ENCODE measurements around the gene TMEM17. TPM values are rescaled to one million over a fixed set of nuclear protein-coding genes. Genes with fewer than 3 reads are reported as not detected.

Gene TMEM17
- total and polyA plus RNA-seq, 2 experiments from 2014 or later, result 0.94 to 1.7 TPM

DNA sequence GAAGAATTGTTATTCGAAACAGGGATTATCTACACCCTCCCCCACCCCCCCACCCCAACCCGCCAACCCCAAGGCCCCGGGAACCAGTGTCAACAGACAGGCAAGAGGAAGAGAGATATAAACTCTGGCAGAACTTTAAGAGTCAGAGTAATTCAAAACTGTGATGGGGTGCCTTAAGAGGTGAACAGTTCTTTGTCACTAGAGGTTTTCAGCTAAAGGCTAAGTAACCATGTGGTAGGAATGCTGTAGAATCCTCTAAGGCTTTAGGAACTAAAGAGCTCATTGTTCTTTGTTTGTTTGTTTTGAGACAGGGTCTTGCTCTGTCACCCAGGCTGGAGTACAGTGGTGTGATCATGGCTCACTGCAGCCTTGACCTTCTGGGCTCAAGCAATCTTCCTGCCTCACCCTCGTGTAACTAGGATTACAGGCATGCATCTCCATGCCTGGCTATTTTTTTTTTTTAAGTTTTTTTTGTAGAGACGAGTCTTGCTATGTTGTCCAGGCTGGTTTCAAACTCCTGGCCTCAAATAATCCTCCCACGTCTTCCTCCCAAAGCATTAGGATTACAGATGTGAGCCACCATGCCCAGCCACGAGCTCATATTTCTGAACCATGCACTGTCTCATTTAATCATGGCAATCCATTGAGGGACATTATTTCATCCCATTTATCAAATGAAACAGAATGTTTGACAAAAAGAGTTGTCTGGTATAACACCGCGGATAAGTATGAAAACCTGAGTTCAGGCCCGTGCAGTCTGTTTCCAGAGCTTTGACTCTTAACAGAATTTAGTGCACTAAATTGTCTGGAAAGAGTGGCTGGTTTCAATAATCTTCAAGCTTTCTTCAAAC lies 20.8 kb upstream of the TMEM17 start (continued):
- TF ChIP-seq, protein P1, sequence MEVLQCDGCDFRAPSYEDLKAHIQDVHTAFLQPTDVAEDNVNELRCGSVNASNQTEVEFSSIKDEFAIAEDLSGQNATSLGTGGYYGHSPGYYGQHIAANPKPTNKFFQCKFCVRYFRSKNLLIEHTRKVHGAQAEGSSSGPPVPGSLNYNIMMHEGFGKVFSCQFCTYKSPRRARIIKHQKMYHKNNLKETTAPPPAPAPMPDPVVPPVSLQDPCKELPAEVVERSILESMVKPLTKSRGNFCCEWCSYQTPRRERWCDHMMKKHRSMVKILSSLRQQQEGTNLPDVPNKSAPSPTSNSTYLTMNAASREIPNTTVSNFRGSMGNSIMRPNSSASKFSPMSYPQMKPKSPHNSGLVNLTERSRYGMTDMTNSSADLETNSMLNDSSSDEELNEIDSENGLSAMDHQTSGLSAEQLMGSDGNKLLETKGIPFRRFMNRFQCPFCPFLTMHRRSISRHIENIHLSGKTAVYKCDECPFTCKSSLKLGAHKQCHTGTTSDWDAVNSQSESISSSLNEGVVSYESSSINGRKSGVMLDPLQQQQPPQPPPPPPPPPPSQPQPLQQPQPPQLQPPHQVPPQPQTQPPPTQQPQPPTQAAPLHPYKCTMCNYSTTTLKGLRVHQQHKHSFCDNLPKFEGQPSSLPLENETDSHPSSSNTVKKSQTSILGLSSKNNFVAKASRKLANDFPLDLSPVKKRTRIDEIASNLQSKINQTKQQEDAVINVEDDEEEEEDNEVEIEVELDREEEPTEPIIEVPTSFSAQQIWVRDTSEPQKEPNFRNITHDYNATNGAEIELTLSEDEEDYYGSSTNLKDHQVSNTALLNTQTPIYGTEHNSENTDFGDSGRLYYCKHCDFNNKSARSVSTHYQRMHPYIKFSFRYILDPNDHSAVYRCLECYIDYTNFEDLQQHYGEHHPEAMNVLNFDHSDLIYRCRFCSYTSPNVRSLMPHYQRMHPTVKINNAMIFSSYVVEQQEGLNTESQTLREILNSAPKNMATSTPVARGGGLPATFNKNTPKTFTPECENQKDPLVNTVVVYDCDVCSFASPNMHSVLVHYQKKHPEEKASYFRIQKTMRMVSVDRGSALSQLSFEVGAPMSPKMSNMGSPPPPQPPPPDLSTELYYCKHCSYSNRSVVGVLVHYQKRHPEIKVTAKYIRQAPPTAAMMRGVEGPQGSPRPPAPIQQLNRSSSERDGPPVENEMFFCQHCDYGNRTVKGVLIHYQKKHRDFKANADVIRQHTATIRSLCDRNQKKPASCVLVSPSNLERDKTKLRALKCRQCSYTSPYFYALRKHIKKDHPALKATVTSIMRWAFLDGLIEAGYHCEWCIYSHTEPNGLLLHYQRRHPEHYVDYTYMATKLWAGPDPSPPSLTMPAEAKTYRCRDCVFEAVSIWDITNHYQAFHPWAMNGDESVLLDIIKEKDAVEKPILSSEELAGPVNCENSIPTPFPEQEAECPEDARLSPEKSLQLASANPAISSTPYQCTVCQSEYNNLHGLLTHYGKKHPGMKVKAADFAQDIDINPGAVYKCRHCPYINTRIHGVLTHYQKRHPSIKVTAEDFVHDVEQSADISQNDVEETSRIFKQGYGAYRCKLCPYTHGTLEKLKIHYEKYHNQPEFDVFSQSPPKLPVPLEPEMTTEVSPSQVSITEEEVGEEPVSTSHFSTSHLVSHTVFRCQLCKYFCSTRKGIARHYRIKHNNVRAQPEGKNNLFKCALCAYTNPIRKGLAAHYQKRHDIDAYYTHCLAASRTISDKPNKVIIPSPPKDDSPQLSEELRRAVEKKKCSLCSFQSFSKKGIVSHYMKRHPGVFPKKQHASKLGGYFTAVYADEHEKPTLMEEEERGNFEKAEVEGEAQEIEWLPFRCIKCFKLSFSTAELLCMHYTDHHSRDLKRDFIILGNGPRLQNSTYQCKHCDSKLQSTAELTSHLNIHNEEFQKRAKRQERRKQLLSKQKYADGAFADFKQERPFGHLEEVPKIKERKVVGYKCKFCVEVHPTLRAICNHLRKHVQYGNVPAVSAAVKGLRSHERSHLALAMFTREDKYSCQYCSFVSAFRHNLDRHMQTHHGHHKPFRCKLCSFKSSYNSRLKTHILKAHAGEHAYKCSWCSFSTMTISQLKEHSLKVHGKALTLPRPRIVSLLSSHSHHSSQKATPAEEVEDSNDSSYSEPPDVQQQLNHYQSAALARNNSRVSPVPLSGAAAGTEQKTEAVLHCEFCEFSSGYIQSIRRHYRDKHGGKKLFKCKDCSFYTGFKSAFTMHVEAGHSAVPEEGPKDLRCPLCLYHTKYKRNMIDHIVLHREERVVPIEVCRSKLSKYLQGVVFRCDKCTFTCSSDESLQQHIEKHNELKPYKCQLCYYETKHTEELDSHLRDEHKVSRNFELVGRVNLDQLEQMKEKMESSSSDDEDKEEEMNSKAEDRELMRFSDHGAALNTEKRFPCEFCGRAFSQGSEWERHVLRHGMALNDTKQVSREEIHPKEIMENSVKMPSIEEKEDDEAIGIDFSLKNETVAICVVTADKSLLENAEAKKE (CRISPR knock-in tag; IDR thresholded peaks at IDR 0.05), result no peak

DNA sequence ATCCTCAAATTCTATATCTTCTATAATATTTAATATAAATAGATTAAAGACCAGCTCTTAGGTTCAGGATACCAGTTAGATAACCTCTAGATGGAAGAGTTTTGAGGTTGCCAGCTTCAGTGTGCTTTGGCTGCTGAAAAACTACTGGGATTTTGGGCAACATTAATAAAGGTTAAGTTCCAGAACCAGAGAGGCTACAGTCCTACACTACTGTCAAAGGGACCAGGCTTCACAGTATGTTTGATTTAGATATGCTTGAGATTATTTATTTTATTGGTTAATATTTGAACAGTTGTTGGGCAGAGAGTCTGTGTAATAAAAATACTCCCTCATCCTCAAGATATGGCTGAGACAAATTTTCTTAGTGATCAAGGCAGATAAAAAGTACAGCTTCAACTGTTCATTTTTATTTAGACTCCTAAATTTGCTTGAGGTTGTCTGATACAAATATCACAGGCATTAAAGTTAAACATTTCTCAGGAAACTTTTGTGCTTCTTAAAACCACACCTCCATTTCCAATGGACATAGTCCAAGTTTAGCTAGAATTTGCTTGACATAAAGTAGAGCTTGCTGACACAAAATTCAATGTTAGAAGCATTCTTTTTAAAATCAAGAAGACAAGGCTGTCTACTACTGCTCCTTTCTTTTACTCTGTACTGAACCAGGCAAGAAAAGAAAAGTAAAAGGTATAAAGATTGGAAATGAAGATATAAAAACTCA lies 19.7 kb upstream of the TMEM17 start:
- Histone ChIP-seq H3K36me3 (ENCODE audit: insufficient read depth) (no peaks in the 10 kb centered on the region), H3K4me1 (ENCODE audit: insufficient read depth) (peaks cover 22% of the 10 kb centered on the region; the same call in 1 of the 2 replicates), H3K4me3 (no peak overlapping the region), H4K20me1 (replicated peaks; ENCODE audit: insufficient read depth) (no peaks in the 10 kb centered on the region), H3K9me2 (ENCODE audit: insufficient read depth) (no peaks in the 10 kb centered on the region), H3K27me3 (ENCODE audit: insufficient read depth) (no peaks in the 10 kb centered on the region), H3F3A (replicated peaks; ENCODE audit: low read depth) (no peaks in the 10 kb centered on the region), H3K27ac (ENCODE audit: low read depth) (peak overlapping the region; percentile 47; the same call in 1 of the 2 replicates), H2AFZ (peak overlapping the region; percentile 12; the same call in 1 of the 2 replicates), H3K4me2 (peak overlapping the region; percentile 24; the same call in 1 of the 2 replicates), H3K79me2 (replicated peaks; ENCODE audit: insufficient read depth) (no peaks in the 10 kb centered on the region)
- Mint-ChIP-seq H3K9me3 (peaks cover 20% of the 10 kb centered on the region), H3K4me3 (0 out of 3 replicates have a peak overlapping the region, but pooled peaks have one; percentile 24), H3K27ac (peak overlapping the region; percentile 76), H3K27me3 (ENCODE audit: insufficient read depth, low read depth, poor library complexity) (no peaks in the 10 kb centered on the region), H3K4me1 (peaks cover 29% of the 10 kb centered on the region), H3K36me3 (ENCODE audit: low read depth) (peaks cover 12% of the 10 kb centered on the region; the same call in 2 of the 3 replicates)
- ATAC-seq (no peak), DNase-seq (ENCODE audit: low spot score) (no peak)
- no peak for TF ChIP-seq NANOG (IDR thresholded peaks at IDR 0.05; ENCODE audit: borderline replicate concordance)
- TF ChIP-seq JUNB (IDR thresholded peaks at IDR 0.05; ENCODE audit: unreplicated experiment), result no peak
- TF ChIP-seq, protein P2, sequence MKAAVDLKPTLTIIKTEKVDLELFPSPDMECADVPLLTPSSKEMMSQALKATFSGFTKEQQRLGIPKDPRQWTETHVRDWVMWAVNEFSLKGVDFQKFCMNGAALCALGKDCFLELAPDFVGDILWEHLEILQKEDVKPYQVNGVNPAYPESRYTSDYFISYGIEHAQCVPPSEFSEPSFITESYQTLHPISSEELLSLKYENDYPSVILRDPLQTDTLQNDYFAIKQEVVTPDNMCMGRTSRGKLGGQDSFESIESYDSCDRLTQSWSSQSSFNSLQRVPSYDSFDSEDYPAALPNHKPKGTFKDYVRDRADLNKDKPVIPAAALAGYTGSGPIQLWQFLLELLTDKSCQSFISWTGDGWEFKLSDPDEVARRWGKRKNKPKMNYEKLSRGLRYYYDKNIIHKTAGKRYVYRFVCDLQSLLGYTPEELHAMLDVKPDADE (IDR thresholded peaks at IDR 0.05), result no peak
- TF ChIP-seq, protein P3, sequence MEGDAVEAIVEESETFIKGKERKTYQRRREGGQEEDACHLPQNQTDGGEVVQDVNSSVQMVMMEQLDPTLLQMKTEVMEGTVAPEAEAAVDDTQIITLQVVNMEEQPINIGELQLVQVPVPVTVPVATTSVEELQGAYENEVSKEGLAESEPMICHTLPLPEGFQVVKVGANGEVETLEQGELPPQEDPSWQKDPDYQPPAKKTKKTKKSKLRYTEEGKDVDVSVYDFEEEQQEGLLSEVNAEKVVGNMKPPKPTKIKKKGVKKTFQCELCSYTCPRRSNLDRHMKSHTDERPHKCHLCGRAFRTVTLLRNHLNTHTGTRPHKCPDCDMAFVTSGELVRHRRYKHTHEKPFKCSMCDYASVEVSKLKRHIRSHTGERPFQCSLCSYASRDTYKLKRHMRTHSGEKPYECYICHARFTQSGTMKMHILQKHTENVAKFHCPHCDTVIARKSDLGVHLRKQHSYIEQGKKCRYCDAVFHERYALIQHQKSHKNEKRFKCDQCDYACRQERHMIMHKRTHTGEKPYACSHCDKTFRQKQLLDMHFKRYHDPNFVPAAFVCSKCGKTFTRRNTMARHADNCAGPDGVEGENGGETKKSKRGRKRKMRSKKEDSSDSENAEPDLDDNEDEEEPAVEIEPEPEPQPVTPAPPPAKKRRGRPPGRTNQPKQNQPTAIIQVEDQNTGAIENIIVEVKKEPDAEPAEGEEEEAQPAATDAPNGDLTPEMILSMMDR (conservative IDR thresholded peaks at IDR 0.05; ENCODE audit: low read depth in 2 of 2), result no peak
- TF ChIP-seq, protein P4, sequence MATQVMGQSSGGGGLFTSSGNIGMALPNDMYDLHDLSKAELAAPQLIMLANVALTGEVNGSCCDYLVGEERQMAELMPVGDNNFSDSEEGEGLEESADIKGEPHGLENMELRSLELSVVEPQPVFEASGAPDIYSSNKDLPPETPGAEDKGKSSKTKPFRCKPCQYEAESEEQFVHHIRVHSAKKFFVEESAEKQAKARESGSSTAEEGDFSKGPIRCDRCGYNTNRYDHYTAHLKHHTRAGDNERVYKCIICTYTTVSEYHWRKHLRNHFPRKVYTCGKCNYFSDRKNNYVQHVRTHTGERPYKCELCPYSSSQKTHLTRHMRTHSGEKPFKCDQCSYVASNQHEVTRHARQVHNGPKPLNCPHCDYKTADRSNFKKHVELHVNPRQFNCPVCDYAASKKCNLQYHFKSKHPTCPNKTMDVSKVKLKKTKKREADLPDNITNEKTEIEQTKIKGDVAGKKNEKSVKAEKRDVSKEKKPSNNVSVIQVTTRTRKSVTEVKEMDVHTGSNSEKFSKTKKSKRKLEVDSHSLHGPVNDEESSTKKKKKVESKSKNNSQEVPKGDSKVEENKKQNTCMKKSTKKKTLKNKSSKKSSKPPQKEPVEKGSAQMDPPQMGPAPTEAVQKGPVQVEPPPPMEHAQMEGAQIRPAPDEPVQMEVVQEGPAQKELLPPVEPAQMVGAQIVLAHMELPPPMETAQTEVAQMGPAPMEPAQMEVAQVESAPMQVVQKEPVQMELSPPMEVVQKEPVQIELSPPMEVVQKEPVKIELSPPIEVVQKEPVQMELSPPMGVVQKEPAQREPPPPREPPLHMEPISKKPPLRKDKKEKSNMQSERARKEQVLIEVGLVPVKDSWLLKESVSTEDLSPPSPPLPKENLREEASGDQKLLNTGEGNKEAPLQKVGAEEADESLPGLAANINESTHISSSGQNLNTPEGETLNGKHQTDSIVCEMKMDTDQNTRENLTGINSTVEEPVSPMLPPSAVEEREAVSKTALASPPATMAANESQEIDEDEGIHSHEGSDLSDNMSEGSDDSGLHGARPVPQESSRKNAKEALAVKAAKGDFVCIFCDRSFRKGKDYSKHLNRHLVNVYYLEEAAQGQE (IDR thresholded peaks at IDR 0.05; ENCODE audit: unreplicated experiment), result no peak
- no peak for TF ChIP-seq ZNF114 (CRISPR knock-in tag; IDR thresholded peaks at IDR 0.05)
- TF ChIP-seq ZNF331 (CRISPR knock-in tag; IDR thresholded peaks at IDR 0.05; ENCODE audit: low read depth), result no peak
- no peak for TF ChIP-seq EZH2 (IDR thresholded peaks at IDR 0.05; ENCODE audit: low read depth, unreplicated experiment)
- no peak for TF ChIP-seq STAT1 (IDR thresholded peaks at IDR 0.05; ENCODE audit: unreplicated experiment)
